DOHH2 (cell line): Measurements from ENCODE around the gene TASP1.

Source experiments
- H3F3A ChIP-seq: fragments of 200-600 bp; sonication (generic), shearing (Covaris generic); 2 replicates; pipeline ENCODE4 v1.6.0; 2016; ENCODE audit warnings: antibody characterized with exemption, mild to moderate bottlenecking; ENCODE audit not compliant: control insufficient read depth, insufficient read depth
- H3K27ac ChIP-seq: fragments of 200-600 bp; sonication (generic); 2 replicates; pipeline ENCODE4 v1.5.1; 2014; ENCODE audit warnings: low read depth, mild to moderate bottlenecking, low read length, moderate library complexity
- H3K27me3 ChIP-seq: fragments of 200-600 bp; sonication (generic); 2 replicates; pipeline ENCODE4 v1.6.1; 2014; ENCODE audit warnings: mild to moderate bottlenecking, low read length, mixed read lengths; ENCODE audit not compliant: control insufficient read depth
- H3K36me3 ChIP-seq: fragments of 200-600 bp; sonication (generic); 2 replicates; pipeline ENCODE4 v1.6.1; 2014; ENCODE audit warnings: mild to moderate bottlenecking, low read length, moderate library complexity, mixed read lengths; ENCODE audit not compliant: control insufficient read depth
- H3K4me1 ChIP-seq: fragments of 200-600 bp; sonication (generic); 2 replicates; pipeline ENCODE4 v1.6.1; 2014; ENCODE audit warnings: mild to moderate bottlenecking, low read length, mixed read lengths; ENCODE audit not compliant: control insufficient read depth
- H3K4me2 ChIP-seq: fragments of 200-600 bp; sonication (generic); 2 replicates; pipeline ENCODE4 v1.6.0; 2014; ENCODE audit warnings: mild to moderate bottlenecking, low read length, moderate library complexity
- H3K4me3 ChIP-seq: fragments of 200-600 bp; sonication (generic); 2 replicates; pipeline ENCODE4 v1.5.1; 2014; ENCODE audit warnings: mild to moderate bottlenecking, low read length, mixed read lengths
- H3K79me2 ChIP-seq: fragments of 200-600 bp; sonication (generic); 2 replicates; pipeline ENCODE4 v1.6.1; 2014; ENCODE audit warnings: mild to moderate bottlenecking, low read length, mixed read lengths; ENCODE audit not compliant: control insufficient read depth
- H3K9me2 ChIP-seq: fragments of 200-600 bp; sonication (generic); replicated peaks from 2 replicates; pipeline ENCODE4 v1.6.1; 2014; ENCODE audit warnings: mild to moderate bottlenecking, low read length, mixed read lengths; ENCODE audit not compliant: control insufficient read depth
- H3K9me3 ChIP-seq: fragments of 200-600 bp; sonication (generic); 2 replicates; pipeline ENCODE4 v1.6.1; 2014; ENCODE audit warnings: antibody characterized with exemption, low read length, mixed read lengths; ENCODE audit not compliant: control insufficient read depth, insufficient read depth
- H4K20me1 ChIP-seq: fragments of 200-600 bp; sonication (generic); 2 replicates; pipeline ENCODE4 v1.6.0; 2014; ENCODE audit warnings: low read depth, mild to moderate bottlenecking, antibody characterized with exemption, low read length, moderate library complexity; ENCODE audit not compliant: control insufficient read depth, insufficient read depth
- EZH2phosphoT487 ChIP-seq: fragments of 200-600 bp; sonication (generic); IDR thresholded peaks from 2 replicates; pipeline ENCODE4 v1.6.1; 2017; ENCODE audit warnings: borderline replicate concordance, mild to moderate bottlenecking, antibody characterized with exemption, low read length, moderate library complexity, mixed read lengths
- TF ChIP-seq, protein P1 (sequence below): fragments of 200-600 bp; sonication (generic); IDR thresholded peaks from one replicate; pipeline ENCODE4 v1.5.1; 2014; ENCODE audit warnings: antibody characterized with exemption, mild to moderate bottlenecking, low read depth, low read length; ENCODE audit not compliant: poor library complexity, severe bottlenecking

Gene TASP1

DNA sequence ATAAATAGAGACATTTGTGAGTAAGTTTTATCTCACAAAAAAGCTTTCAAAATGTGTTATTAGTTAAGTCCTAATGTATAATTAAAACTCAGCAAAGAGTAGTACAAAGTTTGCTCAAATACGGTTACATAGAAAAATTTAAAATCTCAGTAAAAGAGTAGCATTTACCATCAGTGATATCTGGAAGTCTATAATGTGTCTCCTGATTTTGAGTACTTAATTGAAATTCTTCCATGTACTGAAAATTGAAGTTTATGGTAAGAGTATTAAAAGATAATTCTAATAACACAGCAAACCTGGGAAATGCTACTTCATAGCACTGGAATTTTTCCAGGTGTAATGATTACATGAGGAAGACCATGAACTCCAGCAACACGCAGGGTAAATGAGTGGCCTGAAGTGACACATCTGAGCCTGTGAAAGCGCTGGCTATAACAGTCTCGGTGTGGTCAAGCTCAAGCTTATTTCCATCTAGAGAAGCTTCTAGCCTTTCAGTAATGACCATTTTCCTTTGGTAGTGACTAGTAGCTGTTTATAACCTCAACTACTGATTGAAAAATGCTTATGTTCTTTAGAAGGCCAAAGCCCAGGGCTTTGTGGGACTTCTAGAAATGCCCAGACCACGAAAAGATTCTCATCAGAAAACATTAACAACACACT lies 214.4 kb downstream of the TASP1 start:
- Histone ChIP-seq H3K9me3 (no peaks in the 10 kb centered on the region), H4K20me1 (no peaks in the 10 kb centered on the region), H3K4me3 (no peak overlapping the region), H3K27ac (no peak overlapping the region), H3K79me2 (no peaks in the 10 kb centered on the region), H3K36me3 (no peaks in the 10 kb centered on the region), H3K9me2 (no peaks in the 10 kb centered on the region), H3K4me2 (no peak overlapping the region), H3K27me3 (no peaks in the 10 kb centered on the region), H3K4me1 (no peaks in the 10 kb centered on the region), H3F3A (no peaks in the 10 kb centered on the region)
- TF ChIP-seq EZH2phosphoT487: no peak
- TF ChIP-seq, protein P1, sequence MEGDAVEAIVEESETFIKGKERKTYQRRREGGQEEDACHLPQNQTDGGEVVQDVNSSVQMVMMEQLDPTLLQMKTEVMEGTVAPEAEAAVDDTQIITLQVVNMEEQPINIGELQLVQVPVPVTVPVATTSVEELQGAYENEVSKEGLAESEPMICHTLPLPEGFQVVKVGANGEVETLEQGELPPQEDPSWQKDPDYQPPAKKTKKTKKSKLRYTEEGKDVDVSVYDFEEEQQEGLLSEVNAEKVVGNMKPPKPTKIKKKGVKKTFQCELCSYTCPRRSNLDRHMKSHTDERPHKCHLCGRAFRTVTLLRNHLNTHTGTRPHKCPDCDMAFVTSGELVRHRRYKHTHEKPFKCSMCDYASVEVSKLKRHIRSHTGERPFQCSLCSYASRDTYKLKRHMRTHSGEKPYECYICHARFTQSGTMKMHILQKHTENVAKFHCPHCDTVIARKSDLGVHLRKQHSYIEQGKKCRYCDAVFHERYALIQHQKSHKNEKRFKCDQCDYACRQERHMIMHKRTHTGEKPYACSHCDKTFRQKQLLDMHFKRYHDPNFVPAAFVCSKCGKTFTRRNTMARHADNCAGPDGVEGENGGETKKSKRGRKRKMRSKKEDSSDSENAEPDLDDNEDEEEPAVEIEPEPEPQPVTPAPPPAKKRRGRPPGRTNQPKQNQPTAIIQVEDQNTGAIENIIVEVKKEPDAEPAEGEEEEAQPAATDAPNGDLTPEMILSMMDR: no peak

GRCh38 chr20:13423472-13424173 lies 215.1 kb downstream of the TASP1 start:
- Histone ChIP-seq H3K27me3 (no peaks in the 10 kb centered on the region), H3K9me2 (no peaks in the 10 kb centered on the region), H3F3A (no peaks in the 10 kb centered on the region), H3K27ac (no peak overlapping the region), H3K79me2 (no peaks in the 10 kb centered on the region), H3K4me3 (no peak overlapping the region), H3K4me1 (no peaks in the 10 kb centered on the region), H3K36me3 (no peaks in the 10 kb centered on the region), H3K9me3 (no peaks in the 10 kb centered on the region), H3K4me2 (no peak overlapping the region), H4K20me1 (no peaks in the 10 kb centered on the region)
- TF ChIP-seq, protein P1: no peak
- no peak for TF ChIP-seq EZH2phosphoT487

- Histone ChIP-seq H3K4me1 (no peaks in the 10 kb centered on the region), H3K4me3 (no peak overlapping the region), H4K20me1 (no peaks in the 10 kb centered on the region), H3K9me2 (no peaks in the 10 kb centered on the region), H3K9me3 (no peaks in the 10 kb centered on the region), H3K27me3 (no peaks in the 10 kb centered on the region), H3F3A (no peaks in the 10 kb centered on the region), H3K4me2 (no peak overlapping the region), H3K79me2 (no peaks in the 10 kb centered on the region), H3K36me3 (no peaks in the 10 kb centered on the region), H3K27ac (no peak overlapping the region)
- no peak for TF ChIP-seq EZH2phosphoT487
- TF ChIP-seq, protein P1: no peak
Observed at GRCh38 chr20:13422637-13423036, 216.1 kb downstream of the TASP1 start.
